Ovary (tissue), 3 donors: Measurements from ENCODE around the gene FUOM.
A peak's percentile ranks its signal among the peaks of the same experiment; 100 is the strongest.

Source experiments
- CTCF ChIP-seq, 3 donors: fragments of 450-650 bp in 2 of 3; fragments of 200-600 bp in 1 of 3; IDR thresholded peaks; one replicate each; pipeline versions ENCODE4 v1.5.1 to v1.8.0; 2016 to 2022; ENCODE audit warnings: antibody characterized with exemption in 3 of 3, mild to moderate bottlenecking in 1 of 3
- POLR2A ChIP-seq: fragments of 450-650 bp; IDR thresholded peaks from one replicate; pipeline ENCODE4 v1.6.1; 2017; ENCODE audit warnings: antibody characterized with exemption, mild to moderate bottlenecking, moderate library complexity
- donor health status: DM: no; HTN: no; CAD: no.

- peak; percentile 62 for TF ChIP-seq POLR2A
- peak in 2 of 3 donors; percentile 29 to 42 for TF ChIP-seq CTCF (IDR thresholded peaks at IDR 0.05)
Observed at GRCh38 chr10:133394064-133394663, 36.3 kb upstream of the FUOM start, which contains the start of gene MTG1.
